ENCODE data around the gene PODNL1. TPM values are rescaled to one million over a fixed set of nuclear protein-coding genes. Genes with fewer than 3 reads are reported as not detected.

Gene PODNL1
- total RNA-seq, 1 experiment from 2014 or later: 1.1 TPM

GRCh38 chr19:13942023-13942684, 3.9 kb upstream of the PODNL1 start (continued):
- TF ChIP-seq AFF4 (CRISPR knock-in tag; IDR thresholded peaks at IDR 0.05; ENCODE audit: borderline replicate concordance) (no peak), PRDM15 (CRISPR knock-in tag; IDR thresholded peaks at IDR 0.05) (no peak), CREM (CRISPR knock-in tag; IDR thresholded peaks at IDR 0.05) (no peak), E2F1 (CRISPR knock-in tag; IDR thresholded peaks at IDR 0.05) (no peak), ZNF232 (CRISPR knock-in tag; IDR thresholded peaks at IDR 0.05) (no peak), SMAD3 (CRISPR knock-in tag; IDR thresholded peaks at IDR 0.05; ENCODE audit: borderline replicate concordance) (no peak), E2F5 (CRISPR knock-in tag; IDR thresholded peaks at IDR 0.05) (no peak), ZNF121 (CRISPR knock-in tag; IDR thresholded peaks at IDR 0.05) (0 out of 2 replicates have a peak, but pooled peaks have one; percentile 44), CBFB (CRISPR knock-in tag; IDR thresholded peaks at IDR 0.05; ENCODE audit: low read depth) (no peak)

- no peak for ATAC-seq
Observed at GRCh38 chr19:13937479-13938300, 527 bp downstream of the PODNL1 start.

More at GRCh38 chr19:13937479-13938300, 527 bp downstream of the PODNL1 start:
- no peaks in the 10 kb centered on the region for H3K27me3 Mint-ChIP-seq (ENCODE audit: low read depth)
- no peaks in the 10 kb centered on the region for H3K36me3 Mint-ChIP-seq
- POLR2A ChIA-PET: interaction anchor here (0.5 to 1.8 kb wide), 4 partner anchors 16 to 142 kb away, joined by 3 to 6 read pairs (median 4); no protein-coding TSS in a partner anchor
- peaks cover 29% of the 10 kb centered on the region for H3K4me1 Mint-ChIP-seq
- peak; percentile 51 for DNase-seq (ENCODE audit: low spot score)
- TF ChIP-seq ZNF317 (CRISPR knock-in tag; IDR thresholded peaks at IDR 0.05; ENCODE audit: borderline replicate concordance, low read depth) (no peak), RELA (CRISPR knock-in tag; IDR thresholded peaks at IDR 0.05; ENCODE audit: borderline replicate concordance) (peak; percentile 75; the same call in 1 of the 2 replicates)
- H3K27ac Mint-ChIP-seq: no peak overlapping the region
- CTCF ChIA-PET: interaction anchor here (0.5 to 1.9 kb wide), 14 partner anchors 11 to 251 kb away, joined by 3 to 11 read pairs (median 3); partner anchors contain the start of genes DCAF15, IL27RA and MISP3
- peaks cover 5% of the 10 kb centered on the region; the same call in 1 of the 2 replicates for H3K9me3 Mint-ChIP-seq
- peak overlapping the region; percentile 29; the same call in 1 of the 2 replicates for H3K4me3 Mint-ChIP-seq
